ENCODE measurements around the gene PCBP3. TPM values are rescaled to one million over a fixed set of nuclear protein-coding genes. Genes with fewer than 3 reads are reported as not detected.

Gene PCBP3
- total and polyA plus RNA-seq, 2 of the 8 experiments (the other 6 are each of a cell fraction or from before 2014, with no cell fraction given), result 3.5 to 6.3 TPM

GRCh38 chr21:45858180-45858579 lies 214.7 kb downstream of the PCBP3 start:
- no peak overlapping the region for H3K18ac ChIP-seq (ENCODE audit: extremely low read depth, low read length)
- H2BK20ac ChIP-seq (ENCODE audit: low read length), result no peak overlapping the region
- H3K23ac ChIP-seq (ENCODE audit: insufficient read length), result no peak overlapping the region
- H3K4ac ChIP-seq (replicated peaks; ENCODE audit: insufficient read length, low read depth, low read length), result no peak overlapping the region
- no peak overlapping the region for H2BK120ac ChIP-seq (replicated peaks; ENCODE audit: low read depth, low read length)
- 89% methylated on average over 12 of the region's 12 CpGs; no CpG with 5 or more reads in 1 of the 2 experiments for WGBS, 2 experiments (ENCODE audit: extremely low coverage in 1 of 2, insufficient coverage in 1 of 2, insufficient read length in 1 of 2, insufficient replicate concordance in 2 of 2, low coverage in 1 of 2, low lambda C conversion rate in 2 of 2, missing lambda C conversion rate in 1 of 2)
- no peak overlapping the region for H3K4me2 ChIP-seq (ENCODE audit: insufficient read depth in 1 of 2, low read depth in 2 of 2, low read length in 2 of 2)
- no peak overlapping the region for H3K27ac ChIP-seq (ENCODE audit: low read depth, low read length)
- peaks cover 0 to 8% (median 4%) of the 10 kb centered on the region in 4 experiments; a peak in 2 of 7 replicates for H3K4me1 ChIP-seq (replicated peaks in 1 of 4; ENCODE audit: control insufficient read depth in 3 of 4, insufficient read depth in 4 of 4, low read length in 3 of 4)
- ChIA-PET POLR2A (ENCODE audit: partially characterized antibody) (no interaction called here), CTCF (ENCODE audit: partially characterized antibody) (interaction anchor here (1.2 to 1.9 kb wide), 5 partner anchors 14 to 96 kb away, joined by 3 to 7 read pairs (median 4); no protein-coding TSS in a partner anchor)
- no peak overlapping the region for H2BK5ac ChIP-seq (ENCODE audit: low read depth, low read length)
- H3K9me3 ChIP-seq (ENCODE audit: insufficient read depth in 2 of 2, low read depth in 1 of 2, low read length in 1 of 2), result no peaks in the 10 kb centered on the region
- no peak overlapping the region for H3K9ac ChIP-seq (replicated peaks in 1 of 4; ENCODE audit: extremely low read depth in 1 of 4, low read depth in 3 of 4, low read length in 3 of 4)
- H3K79me1 ChIP-seq (ENCODE audit: low read depth, low read length), result no peaks in the 10 kb centered on the region
- no peak overlapping the region for H3K56ac ChIP-seq (replicated peaks; ENCODE audit: insufficient read length, low read depth, low read length)
- no peaks in the 10 kb centered on the region for H3K36me3 ChIP-seq (ENCODE audit: control insufficient read depth in 2 of 4, insufficient read depth in 4 of 4, low read length in 3 of 4)
- no peak overlapping the region for H2AK5ac ChIP-seq (ENCODE audit: low read depth, low read length)
- H2BK15ac ChIP-seq (ENCODE audit: low read length), result no peak overlapping the region
- no peak overlapping the region for H2BK12ac ChIP-seq (ENCODE audit: low read depth, low read length)
- no peak overlapping the region for H4K91ac ChIP-seq (replicated peaks; ENCODE audit: insufficient read length, low read length)
- no peaks in the 10 kb centered on the region for H3K27me3 ChIP-seq (replicated peaks in 1 of 4; ENCODE audit: control insufficient read depth in 3 of 4, extremely low read depth in 1 of 4, insufficient read depth in 3 of 4, low read length in 3 of 4)
- no peak overlapping the region for H3K4me3 ChIP-seq (ENCODE audit: extremely low read depth in 1 of 4, insufficient read depth in 2 of 4, low read depth in 3 of 4, low read length in 4 of 4)
- H2AFZ ChIP-seq (ENCODE audit: low read length), result no peak overlapping the region
- no peak overlapping the region for H4K5ac ChIP-seq (ENCODE audit: insufficient read length, low read depth, low read length)
- no peak overlapping the region for H4K8ac ChIP-seq (ENCODE audit: extremely low read depth, insufficient read depth, low read length)
- FAIRE-seq (no peak), DNase-seq (ENCODE audit: low read depth in 1 of 2, low spot score in 2 of 2) (peak in 1 of 2 experiments; percentile 17)
- no peaks in the 10 kb centered on the region for H3K79me2 ChIP-seq (ENCODE audit: control insufficient read depth in 1 of 2, insufficient read depth in 2 of 2, low read length in 2 of 2)
- H4K20me1 ChIP-seq (replicated peaks in 1 of 2; ENCODE audit: control insufficient read depth in 1 of 2, insufficient read depth in 2 of 2, low read length in 2 of 2), result no peaks in the 10 kb centered on the region
- no peaks in the 10 kb centered on the region for H3K23me2 ChIP-seq (ENCODE audit: low read depth, low read length)
- no peak overlapping the region for H3K14ac ChIP-seq (ENCODE audit: insufficient read length)
- no peak for TF ChIP-seq RNF2 (IDR thresholded peaks at IDR 0.05; ENCODE audit: borderline replicate concordance, low read depth, low read length, missing control alignments, poor library complexity, severe bottlenecking)
- no peak for TF ChIP-seq KDM1A (IDR thresholded peaks at IDR 0.05; ENCODE audit: borderline replicate concordance, low read length)
- TF ChIP-seq SIX5 (IDR thresholded peaks at IDR 0.05; ENCODE audit: low read depth, low read length), result no peak
- TF ChIP-seq ATF3 (IDR thresholded peaks at IDR 0.05; ENCODE audit: insufficient read depth, low read depth, low read length), result no peak
- no peak for TF ChIP-seq SP1 (IDR thresholded peaks at IDR 0.05; ENCODE audit: low read depth, low read length)
- no peak for TF ChIP-seq BRCA1 (IDR thresholded peaks at IDR 0.05; ENCODE audit: low read depth, low read length)
- no peak for TF ChIP-seq EZH2 (IDR thresholded peaks at IDR 0.05; ENCODE audit: low read depth, low read length, severe bottlenecking)
- TF ChIP-seq EGR1 (IDR thresholded peaks at IDR 0.05; ENCODE audit: borderline replicate concordance, low read depth, low read length), result no peak
- no peak for TF ChIP-seq TCF12 (IDR thresholded peaks at IDR 0.05; ENCODE audit: low read depth, low read length)
- no peak for TF ChIP-seq MAX (IDR thresholded peaks at IDR 0.05)
- no peak for TF ChIP-seq POLR2A (IDR thresholded peaks at IDR 0.05; ENCODE audit: control extremely low read depth in 1 of 2, low read depth in 2 of 2, low read length in 2 of 2)
- TF ChIP-seq POLR2AphosphoS5 (IDR thresholded peaks at IDR 0.05; ENCODE audit: low read depth, low read length), result no peak
- TF ChIP-seq YY1 (IDR thresholded peaks at IDR 0.05; ENCODE audit: low read depth, low read length), result no peak
- no peak for TF ChIP-seq JUN (IDR thresholded peaks at IDR 0.05; ENCODE audit: low read depth, low read length)
- TF ChIP-seq SAP30 (IDR thresholded peaks at IDR 0.05; ENCODE audit: insufficient read depth, insufficient replicate concordance, low read length), result no peak
